K562 (cell line): ENCODE measurements around the gene GALT.

ENCODE experiments used
- FOS ChIP-seq: IDR thresholded peaks from 3 replicates; pipeline ENCODE4 v1.6.1; 2011; ENCODE audit not compliant: insufficient read length; ENCODE audit errors: extremely low read depth
- POLR2AphosphoS5 ChIP-seq: IDR thresholded peaks from 2 replicates; pipeline ENCODE4 v1.6.1; 2011; ENCODE audit warnings: mild to moderate bottlenecking, low read depth, low read length, moderate library complexity; ENCODE audit not compliant: control insufficient read depth, insufficient read depth
- SP2 ChIP-seq: IDR thresholded peaks from 2 replicates; pipeline ENCODE4 v1.6.1; 2011; ENCODE audit warnings: mild to moderate bottlenecking, low read depth, low read length, moderate library complexity; ENCODE audit not compliant: poor library complexity, severe bottlenecking; ENCODE audit errors: extremely low read depth
- ZBTB11 ChIP-seq, 3 experiments: fragments of 200-800 bp in 1 of 3; fragments of 250-450 bp in 1 of 3; fragments of 450-650 bp in 1 of 3; sonication (Bioruptor Pico) in 1 of 3; sonication (Bioruptor generic) in 1 of 3; formaldehyde crosslinking in 1 of 3; IDR thresholded peaks; 2 replicates each; pipeline versions ENCODE4 v1.6.1 to v1.8.0; 2016 to 2022; ENCODE audit warnings: mild to moderate bottlenecking in 2 of 3, missing genetic modification characterization in 2 of 3, missing compliant biosample characterization in 1 of 3, moderate library complexity in 1 of 3

GRCh38 chr9:34600908-34601307 lies 45.6 kb upstream of the GALT start:
- TF ChIP-seq ZBTB11 (CRISPR knock-in tag; IDR thresholded peaks at IDR 0.05): no peak
- TF ChIP-seq POLR2AphosphoS5: no peak
- no peak for TF ChIP-seq FOS
- TF ChIP-seq SP2: no peak
